ENCODE results near the gene CYP2W1. TPM values are rescaled to one million over a fixed set of nuclear protein-coding genes. Genes with fewer than 3 reads are reported as not detected.

The CYP2W1 gene
- total and polyA plus RNA-seq, 10 of the 15 experiments (the other 5 are each of a cell fraction or from before 2014, with no cell fraction given), result not detected

- TF ChIP-seq SMAD1 (IDR thresholded peaks at IDR 0.05; ENCODE audit: low read depth, partially characterized antibody) (no peak), ZNF384 (IDR thresholded peaks at IDR 0.05; ENCODE audit: borderline replicate concordance, low read depth, low read length) (no peak), RELB (IDR thresholded peaks at IDR 0.05; ENCODE audit: low read depth) (no peak; the same call in 1 of the 2 replicates), CHD1 (IDR thresholded peaks at IDR 0.05; ENCODE audit: low read depth, low read length) (0 out of 2 replicates have a peak, but pooled peaks have one; percentile 61), SKIL (IDR thresholded peaks at IDR 0.05; ENCODE audit: low read depth, poor library complexity, severe bottlenecking) (no peak), RAD21 (IDR thresholded peaks at IDR 0.05; ENCODE audit: insufficient read depth, low read depth, low read length) (peak; percentile 98), USF1 (IDR thresholded peaks at IDR 0.05; ENCODE audit: borderline replicate concordance, extremely low read length, insufficient read depth, low read depth, low read length) (no peak), HCFC1 (IDR thresholded peaks at IDR 0.05; ENCODE audit: low read length) (no peak), GABPA (IDR thresholded peaks at IDR 0.05; ENCODE audit: low read depth) (no peak), MAX (IDR thresholded peaks at IDR 0.05; ENCODE audit: low read depth, low read length) (peak; percentile 67), RB1 (IDR thresholded peaks at IDR 0.05; ENCODE audit: borderline replicate concordance) (peak; percentile 76; the same call in 1 of the 2 replicates), PRDM15 (CRISPR knock-in tag; IDR thresholded peaks at IDR 0.05) (no peak), STAT3 (IDR thresholded peaks at IDR 0.05; ENCODE audit: low read depth, low read length) (no peak), FOXM1 (IDR thresholded peaks at IDR 0.05; ENCODE audit: low read depth, low read length) (peak; percentile 68), ATF3 (IDR thresholded peaks at IDR 0.05; ENCODE audit: borderline replicate concordance, extremely low read depth, low read depth, low read length) (no peak; the same call in 1 of the 2 replicates), ATF2 (IDR thresholded peaks at IDR 0.05; ENCODE audit: low read length) (no peak), MXI1 (IDR thresholded peaks at IDR 0.05; ENCODE audit: low read depth, low read length) (no peak; the same call in 1 of the 2 replicates)
Observed at GRCh38 chr7:992709-993607, 10.0 kb downstream of the CYP2W1 start (continued).
